Mononuclear cell (primary cell): ENCODE measurements around the gene RGS5. TPM values are rescaled to one million over a fixed set of nuclear protein-coding genes. Genes with fewer than 3 reads are reported as not detected.
"Not testable (repeated sequence)": the region's sequence is repeated elsewhere in the genome, so short reads cannot be mapped to it uniquely, and the experiment has no call there.

ENCODE experiments used
- H3K27me3 ChIP-seq: 2 replicates; pipeline ENCODE4 v1.6.0; 2011; ENCODE audit warnings: low read length, control low read depth; ENCODE audit not compliant: insufficient read depth
- H3K4me1 ChIP-seq: 2 replicates; pipeline ENCODE4 v1.5.1; 2011; ENCODE audit warnings: mild to moderate bottlenecking, low read length, control low read depth; ENCODE audit not compliant: insufficient read depth
- H3K4me3 ChIP-seq: 2 replicates; pipeline ENCODE4 v1.5.1; 2011; ENCODE audit warnings: mild to moderate bottlenecking, low read length, moderate library complexity
- H3K9me3 ChIP-seq: 2 replicates; pipeline ENCODE4 v1.5.1; 2011; ENCODE audit warnings: low read depth, mild to moderate bottlenecking, control low read depth, low read length
- total RNA-seq: library from RNA; depleted of rRNA; stranded (reverse); fragments of >200 nt; gene quantifications from one replicate; pipeline ENCODE4 v1.2.3, GENCODE V29; 2012

RGS5 gene, protein sequence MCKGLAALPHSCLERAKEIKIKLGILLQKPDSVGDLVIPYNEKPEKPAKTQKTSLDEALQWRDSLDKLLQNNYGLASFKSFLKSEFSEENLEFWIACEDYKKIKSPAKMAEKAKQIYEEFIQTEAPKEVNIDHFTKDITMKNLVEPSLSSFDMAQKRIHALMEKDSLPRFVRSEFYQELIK
- total RNA-seq, result 1.4 TPM

DNA sequence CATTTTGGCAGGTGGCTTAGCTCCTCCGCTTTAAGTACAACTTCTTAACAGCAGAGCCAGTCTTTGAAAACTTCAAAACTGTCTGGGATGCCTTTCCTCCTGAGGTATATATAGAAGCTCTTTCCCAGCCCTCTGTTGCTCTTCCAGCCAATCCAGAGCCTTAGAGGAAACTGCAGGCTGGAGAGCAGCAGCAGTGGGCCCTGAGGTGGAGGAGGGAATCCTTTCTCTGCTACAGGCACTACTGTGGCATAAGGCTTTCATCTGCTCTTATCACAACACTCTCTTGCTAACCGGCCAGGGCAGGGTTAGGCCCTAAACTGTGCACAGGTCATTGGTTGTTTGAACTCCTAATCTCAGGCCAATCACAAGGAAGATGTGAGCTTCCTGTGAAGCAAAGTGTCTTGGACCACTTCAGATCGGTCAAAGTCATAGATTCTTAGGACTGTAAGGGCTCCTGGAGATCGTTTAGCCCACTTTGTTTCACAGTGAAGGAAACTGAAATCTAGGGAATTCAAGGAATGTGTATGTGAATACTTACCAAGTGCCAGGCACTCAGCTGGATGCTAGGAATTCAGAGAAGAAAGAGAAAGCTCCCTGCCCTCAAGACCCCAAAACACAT is at the start of gene RGS5:
RGS5 (minus strand) TSS at position 84 of the 619 bp plus-strand sequence; CDS start at position 3, 81 bp downstream.
- Histone ChIP-seq H3K27me3 (no peaks in the 10 kb centered on the region), H3K4me1 (no peaks in the 10 kb centered on the region), H3K9me3 (no peaks in the 10 kb centered on the region), H3K4me3 (no peak within 1 kb of the TSS)

DNA sequence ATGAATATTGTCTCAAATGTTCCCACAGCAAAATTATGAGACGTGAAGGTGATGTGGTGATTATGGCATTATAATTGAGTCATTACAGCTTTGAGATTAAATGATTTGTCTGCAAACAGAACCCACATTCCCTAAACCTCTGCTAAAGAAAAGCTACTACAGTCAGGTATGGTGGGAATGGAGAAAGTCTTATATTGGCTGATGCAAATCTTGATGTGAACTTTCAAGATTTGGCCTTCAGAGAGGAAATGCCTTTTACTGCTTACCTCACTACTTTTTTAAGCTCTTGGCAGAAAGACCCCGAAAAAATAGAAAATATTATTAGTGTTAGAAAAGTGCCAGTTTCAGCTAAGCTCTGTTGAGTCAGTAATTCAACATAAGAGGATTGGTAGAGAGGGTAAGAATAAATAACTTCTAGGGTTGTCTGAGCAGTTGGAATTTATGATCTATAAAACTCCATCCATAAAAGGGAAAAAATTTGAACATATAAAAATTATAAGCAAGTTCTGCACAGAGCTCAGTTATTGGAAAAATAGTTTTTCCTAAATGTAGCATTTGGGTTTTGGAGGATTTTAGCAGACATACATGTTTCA is 47.8 kb upstream of the RGS5 start:
- H3K27me3 ChIP-seq, result no peaks in the 10 kb centered on the region
- H3K4me3 ChIP-seq, result no peak overlapping the region
- no peaks in the 10 kb centered on the region for H3K4me1 ChIP-seq
- no peaks in the 10 kb centered on the region for H3K9me3 ChIP-seq

DNA sequence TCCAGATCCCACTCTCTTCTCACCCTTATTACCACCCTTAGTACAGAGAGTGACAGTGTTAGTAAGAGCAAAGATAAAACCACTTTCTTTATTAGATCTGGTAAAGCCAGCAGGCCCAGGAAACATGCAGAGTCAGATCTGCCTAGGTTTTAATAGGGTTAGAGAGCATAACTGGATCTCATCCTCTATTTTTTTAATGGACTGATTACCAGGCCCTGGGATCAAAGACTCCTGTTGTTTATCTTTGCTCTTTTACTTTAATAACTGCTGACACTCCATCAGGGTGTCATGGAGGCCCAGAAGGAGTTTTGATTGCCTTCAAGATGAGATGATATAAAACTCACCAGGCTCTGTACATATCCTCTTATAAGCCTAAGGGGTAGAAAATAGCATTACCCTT is 45.3 kb upstream of the RGS5 start:
- Histone ChIP-seq H3K27me3 (no peaks in the 10 kb centered on the region), H3K4me3 (no peak overlapping the region), H3K4me1 (no peaks in the 10 kb centered on the region), H3K9me3 (no peaks in the 10 kb centered on the region)

DNA sequence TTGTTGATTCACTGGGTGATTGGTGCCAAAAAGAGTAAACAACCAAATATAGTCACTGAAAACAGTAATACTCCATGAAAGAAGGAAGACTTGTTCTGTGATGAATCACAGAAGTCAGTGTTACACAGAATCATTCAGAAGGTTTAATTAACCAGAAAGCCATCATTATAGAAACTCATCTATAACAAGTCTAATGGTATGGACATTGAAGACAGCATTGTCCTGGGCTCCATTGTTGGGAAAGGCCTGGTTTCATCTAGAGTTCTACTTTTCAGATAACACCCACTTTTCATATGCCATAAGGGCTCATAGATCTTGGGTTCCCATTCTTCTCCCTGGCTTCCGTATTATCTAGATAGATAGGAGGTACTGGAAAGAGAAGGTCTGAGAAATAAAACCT is 41.9 kb upstream of the RGS5 start:
- H3K9me3 ChIP-seq, H3K27me3 ChIP-seq, H3K4me1 ChIP-seq, H3K4me3 ChIP-seq: not testable (repeated sequence)

DNA sequence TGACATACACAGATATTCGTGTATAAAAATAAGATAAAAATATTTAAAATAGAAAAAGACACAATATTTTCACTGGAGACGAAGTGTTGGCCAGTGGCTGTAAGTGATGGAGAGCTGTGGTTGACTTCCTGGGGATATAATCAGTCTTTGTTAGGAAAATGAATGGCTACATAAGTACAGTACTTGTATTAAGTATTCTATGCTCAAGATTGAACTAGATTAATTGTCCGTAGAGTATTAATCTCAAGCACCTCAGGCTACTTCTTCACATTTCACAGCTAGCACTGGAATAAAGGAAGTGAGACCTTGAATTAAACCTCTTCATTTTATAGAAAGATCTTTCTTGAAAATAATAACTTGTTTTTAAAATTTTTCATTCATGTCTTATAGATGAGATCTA is 39.0 kb upstream of the RGS5 start:
- Histone ChIP-seq H3K4me1 (no peaks in the 10 kb centered on the region), H3K27me3 (no peaks in the 10 kb centered on the region), H3K4me3 (no peak overlapping the region), H3K9me3 (no peaks in the 10 kb centered on the region)

DNA sequence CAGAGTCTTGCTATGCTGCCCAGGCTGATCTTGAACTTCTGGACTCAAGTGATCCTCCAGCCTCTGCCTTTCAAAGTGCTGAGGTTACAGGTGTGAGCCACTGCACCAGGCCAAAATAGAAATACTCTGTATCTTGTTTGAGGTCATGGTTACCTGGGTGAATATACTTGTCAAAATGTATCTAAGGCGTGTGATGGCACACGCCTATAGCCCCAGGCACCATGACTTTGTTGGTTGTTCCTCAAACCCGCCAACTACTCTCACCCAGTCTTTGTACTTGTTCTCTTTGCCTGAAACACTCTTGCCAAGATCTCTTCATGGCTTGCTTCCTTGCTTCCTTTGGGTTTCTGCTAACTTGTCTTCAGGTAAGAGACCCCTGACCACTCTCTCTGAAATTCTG is 38.0 kb upstream of the RGS5 start:
- Histone ChIP-seq H3K4me1 (no peaks in the 10 kb centered on the region), H3K9me3 (no peaks in the 10 kb centered on the region), H3K4me3 (no peak overlapping the region), H3K27me3 (no peaks in the 10 kb centered on the region)

DNA sequence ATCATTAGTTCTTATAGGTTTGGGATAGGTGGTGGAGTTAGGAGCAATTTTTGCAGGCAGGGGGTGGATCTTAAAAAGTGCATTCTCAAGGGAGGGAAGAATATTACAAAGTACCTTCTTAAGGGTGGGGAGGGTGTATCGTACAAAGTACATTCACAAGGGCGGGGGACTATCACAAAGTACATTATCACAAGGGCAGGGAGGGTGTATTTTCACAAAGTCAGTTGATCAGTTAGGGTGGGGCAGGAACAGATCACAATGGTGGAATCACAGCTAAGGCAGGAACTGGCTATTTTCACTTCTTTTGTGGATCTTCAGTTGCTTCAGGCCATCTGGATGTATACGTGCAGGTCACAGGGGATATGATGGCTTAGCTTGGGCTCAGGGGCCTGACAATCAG is 30.9 kb upstream of the RGS5 start:
- H3K4me1 ChIP-seq, H3K9me3 ChIP-seq, H3K27me3 ChIP-seq, H3K4me3 ChIP-seq: not testable (repeated sequence)

GRCh38 chr1:163231385-163231784 is 28.7 kb upstream of the RGS5 start:
- no peak overlapping the region for H3K4me3 ChIP-seq
- no peaks in the 10 kb centered on the region for H3K4me1 ChIP-seq
- no peaks in the 10 kb centered on the region for H3K27me3 ChIP-seq
- H3K9me3 ChIP-seq, result no peaks in the 10 kb centered on the region

GRCh38 chr1:163230827-163231226 is 28.1 kb upstream of the RGS5 start:
- Histone ChIP-seq H3K9me3 (no peaks in the 10 kb centered on the region), H3K4me1 (no peaks in the 10 kb centered on the region), H3K4me3 (no peak overlapping the region), H3K27me3 (no peaks in the 10 kb centered on the region)

DNA sequence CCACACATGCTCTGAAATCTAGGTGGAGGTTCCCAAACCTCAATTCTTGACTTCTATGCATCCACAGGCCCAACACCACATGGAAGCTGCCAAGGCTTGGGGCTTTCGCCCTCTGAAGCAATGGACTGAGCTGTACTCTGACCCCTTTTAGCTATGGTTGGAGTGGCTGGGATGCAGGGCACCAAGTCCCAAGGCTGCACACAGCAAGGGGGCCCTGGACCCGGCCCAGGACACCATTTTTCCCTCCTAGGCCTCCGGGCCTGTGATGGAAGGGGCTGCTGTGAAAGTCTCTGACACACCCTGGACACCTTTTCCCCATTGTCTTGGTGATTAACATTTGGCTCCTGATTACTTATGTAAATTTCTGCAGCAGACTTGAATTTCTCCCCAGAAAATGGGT is 25.6 kb upstream of the RGS5 start:
- not testable (repeated sequence) for H3K4me1 ChIP-seq, H3K4me3 ChIP-seq, H3K9me3 ChIP-seq, H3K27me3 ChIP-seq

DNA sequence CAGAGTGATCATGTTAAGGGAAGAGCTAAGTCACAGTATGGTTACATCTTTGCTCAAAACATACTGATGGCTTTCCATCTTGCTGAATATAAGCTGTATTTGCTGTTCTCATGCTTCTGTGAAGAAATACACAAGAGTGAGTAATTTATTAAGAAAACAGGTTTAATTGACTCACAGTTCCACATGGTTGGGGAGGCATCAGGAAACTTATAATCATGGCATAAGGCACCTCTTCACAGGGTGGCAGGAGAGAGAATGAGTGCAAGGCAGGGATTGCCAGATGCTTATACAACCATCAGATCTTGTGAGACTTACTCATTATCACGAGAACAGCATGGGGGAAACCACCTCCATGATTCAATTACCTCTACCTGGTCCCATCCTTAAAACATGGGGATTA is 24.4 kb upstream of the RGS5 start:
- no peaks in the 10 kb centered on the region for H3K9me3 ChIP-seq
- no peaks in the 10 kb centered on the region for H3K4me1 ChIP-seq
- no peak overlapping the region for H3K4me3 ChIP-seq
- no peaks in the 10 kb centered on the region for H3K27me3 ChIP-seq

DNA sequence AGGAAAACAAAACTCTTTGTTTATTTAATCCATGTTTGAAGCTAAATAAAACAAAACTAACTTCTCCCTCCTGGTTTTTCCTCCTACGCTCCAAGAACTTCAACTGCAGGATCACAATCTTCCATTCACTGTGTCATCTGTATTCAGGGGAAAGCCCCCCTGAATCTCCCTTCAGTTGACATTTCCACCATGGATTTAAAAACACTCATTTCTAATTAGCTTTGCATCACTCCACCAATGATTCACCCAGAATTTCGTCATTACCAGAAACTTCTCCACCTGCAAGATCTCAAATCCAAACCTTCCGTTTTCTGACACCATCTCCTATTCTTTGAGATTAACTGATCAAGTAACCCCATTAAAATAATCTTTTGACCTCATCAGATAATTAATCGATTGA is 10.9 kb upstream of the RGS5 start:
- Histone ChIP-seq H3K4me3 (no peak overlapping the region), H3K27me3 (no peaks in the 10 kb centered on the region), H3K4me1 (no peaks in the 10 kb centered on the region), H3K9me3 (no peaks in the 10 kb centered on the region)

DNA sequence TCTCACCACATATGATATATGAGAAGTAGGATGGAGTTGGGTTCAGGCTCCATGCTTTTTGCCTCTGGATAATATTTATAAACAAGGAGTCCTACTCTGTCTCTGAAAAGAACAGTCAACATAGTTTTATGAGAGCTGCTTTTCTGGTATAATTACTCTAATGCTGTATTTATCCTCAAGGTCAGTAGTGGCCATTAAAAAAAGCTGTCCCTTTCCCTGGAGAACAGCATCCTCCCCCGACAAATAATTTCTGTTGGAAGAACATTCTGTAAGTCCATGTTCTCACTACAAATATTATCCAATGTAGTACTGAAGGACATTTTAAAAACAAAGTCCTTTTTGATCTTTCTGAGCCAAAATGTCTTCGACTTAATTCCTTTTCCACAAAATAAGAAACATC is 9.0 kb upstream of the RGS5 start:
- no peaks in the 10 kb centered on the region for H3K9me3 ChIP-seq
- no peaks in the 10 kb centered on the region for H3K27me3 ChIP-seq
- no peak overlapping the region for H3K4me3 ChIP-seq
- H3K4me1 ChIP-seq, result no peaks in the 10 kb centered on the region

DNA sequence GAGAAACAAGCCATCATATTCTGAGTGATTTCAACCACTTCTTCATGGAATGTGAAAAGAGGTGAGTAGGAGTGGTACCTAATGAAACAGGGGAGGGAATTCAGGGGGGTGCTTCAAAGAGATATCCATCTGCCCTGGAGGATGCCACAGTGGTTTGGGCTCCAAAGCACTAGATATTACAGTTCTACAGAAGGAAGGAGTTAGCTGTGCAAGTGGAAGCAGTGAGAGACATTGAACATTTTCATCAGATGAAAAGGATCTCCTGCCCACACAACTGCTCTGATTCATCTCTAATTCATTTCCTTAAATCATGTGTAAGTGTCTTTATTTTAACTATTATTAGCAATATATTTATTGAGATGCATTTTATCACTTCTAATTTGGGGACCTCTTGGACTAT is 2.8 kb upstream of the RGS5 start:
- no peaks in the 10 kb centered on the region for H3K27me3 ChIP-seq
- H3K4me3 ChIP-seq, result no peak overlapping the region
- H3K4me1 ChIP-seq, result no peaks in the 10 kb centered on the region
- no peaks in the 10 kb centered on the region for H3K9me3 ChIP-seq

- no peak overlapping the region for H3K4me3 ChIP-seq
- no peaks in the 10 kb centered on the region for H3K27me3 ChIP-seq
- no peaks in the 10 kb centered on the region for H3K4me1 ChIP-seq
- H3K9me3 ChIP-seq, result no peaks in the 10 kb centered on the region
Measured at GRCh38 chr1:163203561-163203960, 845 bp upstream of the RGS5 start.

DNA sequence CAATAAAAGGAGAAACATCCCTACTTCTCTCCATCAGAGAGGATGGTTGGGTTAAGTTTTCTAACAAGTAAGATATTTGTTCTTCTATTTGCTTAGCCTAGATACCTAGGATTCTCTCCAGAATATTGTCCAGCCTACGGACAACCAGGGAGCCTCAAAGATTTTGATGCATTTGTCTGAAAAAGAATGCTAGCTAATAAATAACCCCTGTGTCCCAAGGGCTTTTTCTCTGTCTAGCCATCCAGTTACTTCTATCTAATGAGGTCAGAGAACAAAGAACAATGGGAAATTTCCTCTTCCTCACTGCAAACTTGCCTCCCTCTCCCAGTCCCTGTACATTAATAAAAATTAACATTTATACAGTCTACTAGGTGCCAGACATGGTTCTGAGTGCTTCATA is 810 bp downstream of the RGS5 start:
- no peaks in the 10 kb centered on the region for H3K9me3 ChIP-seq
- no peaks in the 10 kb centered on the region for H3K27me3 ChIP-seq

More for the DNA sequence above, 810 bp downstream of the RGS5 start:
- Histone ChIP-seq H3K4me1 (no peaks in the 10 kb centered on the region), H3K4me3 (no peak overlapping the region)
